Measurements from ENCODE around the gene SMYD3. TPM values are rescaled to one million over a fixed set of nuclear protein-coding genes. Genes with fewer than 3 reads are reported as not detected.

SMYD3 gene
- total RNA-seq, 1 donor from 2014 or later = 22.3 TPM

- H3K9me3 ChIP-seq = no peaks in the 10 kb centered on the region
- H3K4me3 ChIP-seq = no peak overlapping the region
- no peaks in the 10 kb centered on the region for H3K27me3 ChIP-seq
- no peaks in the 10 kb centered on the region for H3K4me1 ChIP-seq
- H3K36me3 ChIP-seq = no peaks in the 10 kb centered on the region
- TF ChIP-seq POLR2AphosphoS5 (IDR thresholded peaks at IDR 0.05; ENCODE audit: insufficient read depth in 1 of 2, low read depth in 1 of 2) = no peak
- TF ChIP-seq CTCF (IDR thresholded peaks at IDR 0.05) = no peak
- DNase-seq (ENCODE audit: extremely low spot score in 2 of 2) = no peak
- intact Hi-C loops (cut with DNase I) = no loop called here
- no peak overlapping the region for H3K27ac ChIP-seq
Observed at GRCh38 chr1:246213947-246214346, 293.1 kb downstream of the SMYD3 start.

GRCh38 chr1:246213502-246213901 lies 293.6 kb downstream of the SMYD3 start:
- Histone ChIP-seq H3K4me3 (no peak overlapping the region), H3K27me3 (no peaks in the 10 kb centered on the region), H3K9me3 (no peaks in the 10 kb centered on the region), H3K36me3 (no peaks in the 10 kb centered on the region), H3K27ac (no peak overlapping the region), H3K4me1 (no peaks in the 10 kb centered on the region)
- no peak for DNase-seq (ENCODE audit: extremely low spot score in 2 of 2)
- TF ChIP-seq CTCF (IDR thresholded peaks at IDR 0.05) (no peak), POLR2AphosphoS5 (IDR thresholded peaks at IDR 0.05; ENCODE audit: insufficient read depth in 1 of 2, low read depth in 1 of 2) (no peak), POLR2A (IDR thresholded peaks at IDR 0.05) (no peak)
- intact Hi-C loops (cut with DNase I) = no loop called here

DNA sequence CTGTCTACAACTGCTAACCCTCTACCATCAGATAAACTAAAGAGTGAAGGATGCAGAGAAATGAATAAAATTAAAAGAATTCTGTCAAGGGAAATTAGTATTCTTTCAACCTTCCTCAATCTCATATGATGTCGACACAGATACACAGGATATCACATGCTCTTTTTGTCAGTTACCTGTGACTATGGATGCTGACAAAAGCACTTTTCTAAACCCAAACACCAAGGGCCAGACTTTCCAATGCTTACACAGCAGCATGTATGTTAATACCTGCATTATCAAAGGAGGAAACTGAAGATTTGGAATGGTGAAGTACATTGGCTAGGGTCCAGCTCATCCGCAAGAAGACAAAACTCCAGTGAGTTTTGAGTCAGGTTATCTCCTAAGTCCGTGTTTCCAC lies 294.0 kb downstream of the SMYD3 start:
- Histone ChIP-seq H3K27me3 (no peaks in the 10 kb centered on the region), H3K4me3 (no peak overlapping the region), H3K4me1 (no peaks in the 10 kb centered on the region), H3K27ac (no peak overlapping the region), H3K36me3 (no peaks in the 10 kb centered on the region), H3K9me3 (no peaks in the 10 kb centered on the region)
- intact Hi-C loops (cut with DNase I) = no loop called here
- no peak for TF ChIP-seq POLR2A (IDR thresholded peaks at IDR 0.05)
- no peak for TF ChIP-seq CTCF (IDR thresholded peaks at IDR 0.05)
- no peak for TF ChIP-seq POLR2AphosphoS5 (IDR thresholded peaks at IDR 0.05; ENCODE audit: insufficient read depth in 1 of 2, low read depth in 1 of 2)
- DNase-seq (ENCODE audit: extremely low spot score in 2 of 2) = no peak

GRCh38 chr1:246212013-246212412 lies 295.1 kb downstream of the SMYD3 start:
- H3K27me3 ChIP-seq = no peaks in the 10 kb centered on the region
- intact Hi-C loops (cut with DNase I) = no loop called here
- no peaks in the 10 kb centered on the region for H3K36me3 ChIP-seq
- H3K4me3 ChIP-seq = no peak overlapping the region
- no peak overlapping the region for H3K27ac ChIP-seq
- TF ChIP-seq CTCF (IDR thresholded peaks at IDR 0.05) (no peak), POLR2AphosphoS5 (IDR thresholded peaks at IDR 0.05; ENCODE audit: insufficient read depth in 1 of 2, low read depth in 1 of 2) (no peak), POLR2A (IDR thresholded peaks at IDR 0.05) (no peak)
- no peaks in the 10 kb centered on the region for H3K9me3 ChIP-seq
- H3K4me1 ChIP-seq = no peaks in the 10 kb centered on the region
- DNase-seq (ENCODE audit: extremely low spot score in 2 of 2) = no peak

GRCh38 chr1:246210756-246211155 lies 296.3 kb downstream of the SMYD3 start:
- no peak for DNase-seq (ENCODE audit: extremely low spot score in 2 of 2)
- intact Hi-C loops (cut with DNase I) = no loop called here
- no peak overlapping the region for H3K4me3 ChIP-seq

More at GRCh38 chr1:246210756-246211155, 296.3 kb downstream of the SMYD3 start:
- no peaks in the 10 kb centered on the region for H3K4me1 ChIP-seq
- H3K9me3 ChIP-seq = no peaks in the 10 kb centered on the region
- no peaks in the 10 kb centered on the region for H3K27me3 ChIP-seq
- TF ChIP-seq POLR2AphosphoS5 (IDR thresholded peaks at IDR 0.05; ENCODE audit: insufficient read depth in 1 of 2, low read depth in 1 of 2) (no peak), POLR2A (IDR thresholded peaks at IDR 0.05) (no peak), CTCF (IDR thresholded peaks at IDR 0.05) (no peak)
- no peaks in the 10 kb centered on the region for H3K36me3 ChIP-seq
- H3K27ac ChIP-seq = no peak overlapping the region
